ENCODE measurements around the gene SPAG16.
"Not testable (repeated sequence)": the region's sequence is repeated elsewhere in the genome, so short reads cannot be mapped to it uniquely, and the experiment has no call there.

Gene SPAG16

DNA sequence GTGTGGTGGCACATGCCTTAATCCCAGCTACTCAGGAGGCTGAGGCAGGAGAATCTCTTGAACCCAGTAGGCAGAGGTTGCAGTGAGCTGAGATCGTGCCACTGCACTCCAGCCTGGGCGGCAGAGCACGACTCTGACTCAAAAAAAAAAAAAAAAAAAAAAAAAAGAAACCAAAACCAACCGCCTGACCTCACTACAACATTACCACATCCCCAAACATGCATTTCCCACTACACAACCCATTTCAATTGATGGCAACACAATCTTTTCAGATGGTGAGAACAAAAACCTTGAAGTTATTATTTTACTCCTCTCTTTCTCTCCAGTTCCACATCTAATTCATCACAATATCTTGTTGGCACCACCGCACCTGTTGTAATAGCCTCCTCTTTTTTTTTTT, 778.0 kb downstream of the SPAG16 start:
- DNase-seq (ENCODE audit: low read depth in 1 of 2, low spot score in 1 of 2) = not testable (repeated sequence)

DNA sequence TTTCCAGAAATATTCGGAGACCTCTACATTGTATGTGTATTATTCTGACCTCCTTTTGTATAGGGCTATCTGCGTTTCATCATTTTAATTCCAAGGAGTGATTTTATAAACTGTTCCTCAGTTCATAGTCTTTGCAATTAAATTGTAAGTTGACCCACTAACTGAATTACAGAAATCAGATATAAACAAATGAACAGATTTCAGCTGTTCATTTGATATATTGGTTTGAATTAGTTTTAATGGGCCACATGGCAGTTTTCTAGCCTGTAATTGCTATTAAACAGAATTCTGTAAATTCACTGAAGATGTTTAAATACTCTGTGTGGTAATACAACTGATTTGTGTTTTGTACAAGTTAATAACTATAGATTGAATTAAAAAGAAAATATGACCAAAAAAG, 780.2 kb downstream of the SPAG16 start:
- no peak for DNase-seq (ENCODE audit: low read depth in 1 of 2, low spot score in 1 of 2)

DNA sequence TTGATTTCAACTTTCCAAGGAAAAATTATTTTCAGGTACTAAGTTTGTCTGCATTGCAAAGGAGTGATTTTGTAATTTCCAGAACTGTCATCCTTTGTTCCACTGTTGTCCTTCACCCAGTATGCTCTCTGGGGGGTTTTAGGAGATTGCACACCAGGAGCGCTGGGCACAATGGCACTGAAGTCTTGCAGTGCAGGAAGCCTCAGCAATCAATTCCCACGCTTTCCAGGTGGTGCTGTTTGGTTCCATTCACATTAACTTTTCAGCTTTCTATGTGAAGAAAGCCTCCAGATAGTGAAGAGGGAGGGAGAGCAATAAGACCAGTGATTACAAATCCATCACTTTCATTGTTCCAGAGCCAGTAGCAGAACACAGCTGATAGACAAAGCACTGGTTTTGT, 782.6 kb downstream of the SPAG16 start:
- no peak for DNase-seq (ENCODE audit: low read depth in 1 of 2, low spot score in 1 of 2)

DNA sequence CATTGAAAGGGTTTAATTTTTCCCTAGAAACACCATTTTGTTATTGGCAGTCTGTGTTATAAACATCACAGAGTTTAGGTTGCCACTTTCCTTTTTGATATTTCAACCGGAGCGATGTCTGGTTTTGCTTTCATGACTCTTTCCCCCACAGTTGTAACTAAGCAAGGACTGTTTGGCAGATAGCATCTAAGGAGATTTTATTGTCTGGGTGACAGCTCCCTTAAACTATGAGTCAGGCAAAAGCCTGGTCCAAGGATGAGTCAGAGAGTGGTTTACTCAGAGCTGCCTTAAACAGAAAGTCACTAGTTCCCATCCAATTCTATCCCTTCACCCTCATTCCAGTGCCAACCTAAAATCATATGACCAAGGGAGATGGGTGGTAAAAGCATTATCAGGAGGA, 785.0 kb downstream of the SPAG16 start:
- DNase-seq (ENCODE audit: low read depth in 1 of 2, low spot score in 1 of 2) = no peak

DNA sequence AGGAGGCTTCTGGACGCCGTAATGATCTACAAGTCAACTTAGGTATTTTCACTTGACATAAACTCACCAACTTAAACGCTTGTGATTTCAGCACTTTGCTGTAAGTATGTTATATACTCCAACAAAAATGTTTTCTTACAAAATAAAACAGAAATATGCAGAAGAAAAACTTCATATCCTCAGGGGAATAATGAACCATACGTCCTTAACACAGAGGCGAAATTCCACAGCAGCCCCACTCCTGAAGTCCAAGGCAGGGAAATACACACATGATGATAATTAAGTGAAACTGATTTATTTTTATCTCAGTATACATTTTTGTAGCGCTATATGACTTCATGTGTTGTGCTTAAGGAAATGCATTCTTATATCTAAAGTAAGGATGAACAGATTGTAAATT, 791.2 kb downstream of the SPAG16 start:
- DNase-seq (ENCODE audit: low read depth in 1 of 2, low spot score in 1 of 2) = no peak

DNA sequence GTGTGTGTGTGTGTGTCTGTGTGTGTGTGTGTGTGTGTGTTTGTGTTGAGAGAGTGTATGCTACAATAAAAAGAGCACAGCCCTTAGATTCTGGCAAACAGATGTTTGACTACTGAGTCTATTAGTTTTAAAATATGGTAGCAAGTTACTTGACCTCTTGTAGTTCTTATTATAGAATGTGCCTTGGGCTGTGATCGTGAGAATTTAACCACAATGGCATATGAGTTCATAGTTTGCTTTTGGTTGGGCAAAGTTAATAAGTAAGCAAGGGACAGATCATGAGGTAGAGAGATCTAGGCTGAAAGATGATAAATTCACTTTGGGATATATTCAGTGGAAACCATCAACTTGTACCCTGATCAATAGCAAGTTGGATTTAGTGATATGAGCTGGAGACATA, 792.3 kb downstream of the SPAG16 start:
- no peak for DNase-seq (ENCODE audit: low read depth in 1 of 2, low spot score in 1 of 2)

DNA sequence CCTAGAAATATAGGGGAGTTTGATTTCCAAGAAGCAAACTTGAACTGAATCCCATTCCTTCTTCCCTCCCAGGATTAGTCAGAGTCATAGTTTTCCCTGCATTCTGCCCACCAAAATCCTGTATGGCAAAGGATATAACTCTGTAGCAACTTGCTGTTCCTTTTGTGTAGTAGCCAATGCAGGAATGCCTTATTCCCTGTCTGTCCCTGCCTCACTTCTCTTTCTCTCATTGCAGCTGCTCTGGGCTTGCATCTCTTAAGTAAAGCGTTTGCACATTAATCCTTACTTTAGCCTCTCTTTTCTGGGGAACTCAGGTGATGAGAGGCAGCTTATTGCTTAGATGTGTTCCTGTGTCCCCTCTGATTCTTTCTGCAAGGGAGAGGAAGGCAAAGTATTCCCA, 793.5 kb downstream of the SPAG16 start:
- no peak for DNase-seq (ENCODE audit: low read depth in 1 of 2, low spot score in 1 of 2)

DNA sequence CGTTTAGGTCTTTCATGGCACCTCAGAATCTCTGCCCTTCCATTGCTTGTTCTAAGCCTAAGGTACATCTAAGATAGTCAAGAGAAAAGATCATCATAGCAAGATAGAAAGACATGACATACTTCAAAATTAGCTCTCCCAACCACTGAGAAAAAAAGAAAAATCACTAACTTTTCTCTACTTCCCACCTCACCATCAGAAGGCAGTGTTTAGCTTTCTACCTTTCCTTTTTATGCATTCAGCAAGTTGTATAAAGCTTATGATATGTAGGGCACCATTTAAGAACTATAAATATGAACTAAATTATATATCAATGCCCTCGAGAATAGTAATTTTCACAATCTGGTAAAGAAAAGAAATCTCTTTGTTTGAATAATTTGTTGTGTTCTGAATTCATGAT, 794.8 kb downstream of the SPAG16 start:
- DNase-seq (ENCODE audit: low read depth in 1 of 2, low spot score in 1 of 2) = no peak

DNA sequence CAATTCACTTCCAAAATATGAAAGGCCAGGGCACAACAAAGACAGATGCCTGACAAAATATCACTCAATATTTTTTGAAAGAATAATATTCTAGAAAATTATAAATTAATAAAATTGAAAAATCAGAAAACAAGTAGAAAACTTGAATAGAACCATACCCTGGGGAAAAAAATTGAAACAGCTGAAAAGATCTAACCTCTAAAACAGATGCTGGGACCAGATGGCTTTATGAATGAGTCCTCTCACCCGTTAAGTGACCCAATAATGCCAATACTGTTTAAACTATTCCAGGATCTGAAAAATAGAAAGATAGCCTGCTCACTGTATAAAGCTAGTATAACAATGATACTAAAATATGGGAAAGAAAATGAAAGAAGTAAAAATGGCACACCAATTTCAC, 804.3 kb downstream of the SPAG16 start:
- DNase-seq (ENCODE audit: low read depth in 1 of 2, low spot score in 1 of 2) = no peak

DNA sequence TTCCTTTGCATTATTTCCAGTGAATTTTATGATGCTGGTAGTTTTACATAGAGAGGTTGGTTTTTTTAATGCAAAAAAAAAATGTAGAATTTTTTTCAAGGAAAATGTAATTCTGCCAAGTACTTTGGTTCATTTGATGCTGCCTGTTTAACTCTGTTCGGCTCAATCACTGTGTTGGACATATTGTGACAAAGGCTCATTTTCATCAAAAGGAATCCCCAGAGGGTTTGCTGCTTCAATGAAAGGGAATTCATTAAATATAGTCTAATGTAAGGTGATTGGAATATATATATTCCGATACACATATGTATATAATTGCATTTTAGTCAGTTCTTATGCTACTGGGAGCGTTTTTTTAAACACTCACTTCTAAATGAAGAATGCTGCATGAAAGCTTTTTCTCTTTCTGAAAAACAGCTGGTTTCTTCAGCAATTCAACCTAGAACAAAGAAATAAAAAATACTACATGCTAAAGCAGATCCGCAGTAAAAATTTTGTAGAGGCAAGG, 812.0 kb downstream of the SPAG16 start:
- no peak for DNase-seq (ENCODE audit: low read depth in 1 of 2, low spot score in 1 of 2)

DNA sequence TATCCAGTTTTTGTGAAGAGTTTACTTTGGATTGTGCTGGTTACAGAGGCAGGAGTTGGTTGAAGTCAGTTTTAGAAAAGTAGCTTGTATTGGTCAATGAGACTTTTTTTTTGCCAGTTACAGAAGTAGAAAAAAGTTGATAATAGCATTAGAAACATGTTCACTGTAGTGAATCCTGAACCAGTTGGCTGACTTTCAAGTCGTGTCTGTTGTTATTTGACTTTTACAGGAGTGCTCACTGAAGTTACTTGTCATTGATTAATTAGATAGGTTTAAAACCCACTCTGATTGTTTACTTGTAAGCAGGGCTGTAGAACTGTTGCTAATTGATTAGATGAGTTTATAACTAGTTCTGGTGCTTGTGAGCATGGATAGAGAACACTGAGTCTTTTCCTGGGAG, 814.5 kb downstream of the SPAG16 start:
- no peak for DNase-seq (ENCODE audit: low read depth in 1 of 2, low spot score in 1 of 2)

DNA sequence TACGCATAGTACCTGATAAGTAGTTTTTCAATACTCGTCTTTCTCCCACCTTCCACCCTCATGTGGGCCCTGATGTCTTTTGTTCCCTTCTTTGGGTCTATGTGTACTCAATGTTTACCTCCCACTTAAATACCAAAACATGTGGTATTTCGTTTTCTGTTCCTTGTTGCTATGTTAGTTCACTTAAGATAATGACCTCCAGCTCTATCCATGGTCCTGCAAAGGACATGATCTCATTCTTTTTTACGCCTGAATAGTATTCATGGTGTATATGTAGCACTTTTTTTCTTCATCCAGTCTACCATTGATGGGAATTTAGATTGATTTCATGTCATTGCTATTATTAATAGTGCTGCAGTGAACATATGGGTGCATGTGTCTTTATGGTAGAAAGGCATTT, 816.2 kb downstream of the SPAG16 start:
- DNase-seq (ENCODE audit: low read depth in 1 of 2, low spot score in 1 of 2) = no peak

DNA sequence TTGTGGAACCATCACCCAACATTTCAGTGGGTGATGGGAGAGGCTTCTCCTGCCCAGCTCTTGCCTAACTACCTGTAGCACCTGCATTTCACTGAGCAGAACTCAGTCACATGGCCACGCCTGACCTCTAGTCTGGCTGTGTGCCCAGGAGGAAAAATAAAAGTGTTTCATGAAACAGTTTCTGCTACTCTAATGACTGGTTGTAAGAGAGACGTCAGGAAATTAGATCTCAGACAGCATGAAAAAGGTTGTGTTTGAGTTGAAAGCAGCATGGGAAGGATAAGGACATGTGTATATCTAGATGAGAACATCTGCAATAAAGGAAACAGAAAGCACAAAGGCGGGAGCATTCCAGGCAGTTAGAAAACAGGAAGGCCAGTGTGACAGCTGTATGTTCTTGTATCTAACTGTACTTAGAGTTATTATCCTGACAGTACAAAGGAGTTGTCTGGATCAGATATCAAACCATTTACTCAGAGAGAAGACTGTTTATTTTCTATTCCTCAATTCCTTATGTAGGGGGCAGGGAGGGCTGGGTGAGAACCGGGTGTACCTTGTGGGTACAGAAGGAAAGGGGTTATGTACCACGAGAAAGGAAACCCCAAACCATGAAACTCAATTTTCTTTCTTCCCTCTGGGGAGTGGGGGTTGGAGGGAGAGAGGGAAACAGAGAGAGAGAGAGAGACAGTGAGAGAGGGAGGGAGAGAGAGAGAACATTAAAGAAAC, 819.2 kb downstream of the SPAG16 start:
- DNase-seq (ENCODE audit: low read depth in 1 of 2, low spot score in 1 of 2) = no peak

DNA sequence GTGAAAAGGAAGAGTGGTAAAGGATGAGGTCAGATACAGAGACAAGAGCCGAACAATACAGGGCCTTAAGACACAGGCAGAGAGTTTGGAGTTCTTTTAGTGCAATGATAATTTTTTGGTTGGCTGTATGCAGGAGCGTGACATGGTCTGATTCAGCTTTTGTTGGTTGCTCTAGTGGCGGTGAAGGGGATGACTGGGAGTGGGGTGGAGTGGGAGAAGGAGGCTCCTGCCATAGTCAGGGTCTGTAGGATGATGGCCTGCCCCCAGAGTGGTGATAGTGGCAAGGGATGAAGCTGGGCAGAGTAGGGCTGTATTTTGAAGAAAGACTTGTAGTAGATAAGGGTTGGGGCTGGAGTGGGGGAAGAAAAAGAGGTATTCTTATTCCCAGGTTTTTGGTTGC, 820.0 kb downstream of the SPAG16 start:
- DNase-seq (ENCODE audit: low read depth in 1 of 2, low spot score in 1 of 2) = no peak

DNA sequence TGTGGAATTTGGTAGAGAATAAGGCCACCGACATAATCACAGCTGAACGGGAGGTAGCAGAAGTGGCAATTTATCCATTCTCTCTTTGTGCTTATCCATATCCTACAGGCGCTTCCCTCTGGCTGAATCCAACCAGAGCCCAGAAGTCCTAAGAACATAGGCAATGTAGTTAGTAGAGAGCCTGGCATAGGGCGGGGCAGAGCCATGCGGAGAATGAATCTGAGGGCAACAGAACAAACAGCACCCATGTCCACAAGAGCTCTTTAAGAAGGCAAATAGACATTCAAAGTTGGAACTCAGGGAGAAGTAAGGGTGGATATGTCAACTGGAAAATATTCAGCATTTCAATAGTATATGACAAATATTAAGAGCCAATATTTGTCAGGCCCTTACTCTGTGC, 820.7 kb downstream of the SPAG16 start:
- DNase-seq (ENCODE audit: low read depth in 1 of 2, low spot score in 1 of 2) = no peak

DNA sequence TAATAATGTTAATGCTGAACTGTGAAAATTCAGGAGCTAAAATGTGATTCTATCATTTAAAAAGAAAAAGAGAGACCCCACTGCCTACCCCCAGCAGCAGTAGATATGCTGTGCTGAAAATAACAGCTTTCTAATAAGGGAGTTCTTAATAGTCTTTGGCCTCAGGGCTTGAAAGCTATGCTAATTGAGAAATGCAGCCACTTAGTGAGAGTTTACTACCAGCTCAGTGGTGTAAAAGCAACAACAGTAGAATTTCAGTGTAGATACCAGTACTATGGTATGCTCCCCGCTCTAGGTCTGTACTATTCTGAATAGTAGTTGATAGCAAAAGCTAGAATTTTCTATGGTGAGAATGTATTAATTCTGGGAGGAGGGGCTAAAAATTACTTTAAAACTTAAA, 823.5 kb downstream of the SPAG16 start:
- DNase-seq (ENCODE audit: low read depth in 1 of 2, low spot score in 1 of 2) = no peak

DNA sequence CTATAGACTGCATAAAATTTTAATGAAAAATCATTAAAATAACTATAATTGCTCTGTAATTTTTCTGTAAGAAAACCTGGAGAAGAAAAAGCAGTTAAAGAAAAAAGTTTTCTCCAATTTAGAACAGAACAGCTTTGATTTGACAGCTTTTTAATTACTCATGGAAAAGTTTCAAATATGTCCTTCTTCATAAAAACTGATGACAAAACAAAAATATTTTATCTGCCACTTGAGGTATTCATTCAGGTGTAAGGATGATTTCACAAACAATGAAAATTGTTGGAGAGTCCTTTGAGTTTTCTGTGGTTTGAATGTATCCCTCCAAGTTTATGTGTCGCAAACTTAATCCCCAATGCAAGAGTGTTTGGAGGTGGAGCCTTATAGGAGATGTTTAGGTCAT, 824.3 kb downstream of the SPAG16 start:
- DNase-seq (ENCODE audit: low read depth in 1 of 2, low spot score in 1 of 2) = no peak

DNA sequence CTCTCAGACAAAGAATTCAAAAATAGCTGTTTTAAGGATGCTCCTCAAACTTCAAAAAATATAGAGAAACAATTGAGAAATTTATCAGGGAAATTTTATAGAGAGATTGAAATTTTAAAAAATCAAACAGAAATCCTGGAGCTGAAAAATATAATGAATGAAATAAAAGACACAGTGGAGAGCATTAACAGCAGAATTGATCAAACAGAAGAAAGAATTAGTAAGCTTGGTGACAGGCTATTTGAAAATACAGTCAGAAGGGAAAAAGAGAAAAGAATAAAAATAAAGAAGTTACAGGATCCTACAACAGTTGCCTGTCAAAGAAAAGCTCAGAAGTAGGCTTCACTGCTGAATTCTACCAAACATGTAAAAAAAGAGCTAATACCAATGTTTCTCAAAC, 832.8 kb downstream of the SPAG16 start:
- DNase-seq (ENCODE audit: low read depth in 1 of 2, low spot score in 1 of 2) = no peak

DNA sequence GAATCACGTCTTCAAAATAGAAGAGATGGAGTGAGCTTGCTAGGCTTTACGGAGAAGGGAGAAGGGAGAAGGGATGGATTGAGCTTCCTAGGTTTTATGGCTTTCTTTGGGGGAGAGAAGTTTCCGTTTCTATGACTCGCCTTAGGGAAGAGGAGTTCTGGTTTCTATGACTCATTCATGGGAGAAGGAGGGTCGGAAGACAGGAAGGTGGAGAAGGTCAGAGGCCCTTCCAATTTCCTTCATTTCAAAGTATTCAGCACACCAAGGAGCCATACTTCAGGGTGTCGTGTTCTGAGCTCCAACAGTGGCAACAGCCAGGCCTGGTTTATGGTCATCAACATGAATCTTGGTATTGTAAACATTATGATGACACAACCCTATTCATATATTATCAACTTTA, 841.9 kb downstream of the SPAG16 start:
- DNase-seq (ENCODE audit: low read depth in 1 of 2, low spot score in 1 of 2) = no peak

DNA sequence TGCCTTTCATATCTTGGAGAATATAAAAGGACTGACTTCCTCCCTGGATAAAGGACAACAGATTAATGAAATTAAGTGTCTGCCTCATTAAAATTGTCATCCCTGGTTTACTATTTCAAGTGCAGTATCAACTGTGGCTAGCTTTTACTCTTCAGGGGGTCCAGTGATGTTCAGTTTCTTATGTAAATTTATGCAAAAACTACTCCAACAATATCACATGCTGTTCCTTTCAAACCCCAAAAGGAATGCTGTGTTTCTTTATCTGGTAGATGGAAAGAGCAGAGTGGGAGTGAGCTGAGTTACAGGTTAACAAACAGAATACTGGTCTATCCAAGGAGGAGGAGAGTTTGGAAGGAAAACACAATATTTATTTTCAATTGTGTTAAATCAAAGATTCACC, 842.9 kb downstream of the SPAG16 start:
- DNase-seq (ENCODE audit: low read depth in 1 of 2, low spot score in 1 of 2) = no peak

DNA sequence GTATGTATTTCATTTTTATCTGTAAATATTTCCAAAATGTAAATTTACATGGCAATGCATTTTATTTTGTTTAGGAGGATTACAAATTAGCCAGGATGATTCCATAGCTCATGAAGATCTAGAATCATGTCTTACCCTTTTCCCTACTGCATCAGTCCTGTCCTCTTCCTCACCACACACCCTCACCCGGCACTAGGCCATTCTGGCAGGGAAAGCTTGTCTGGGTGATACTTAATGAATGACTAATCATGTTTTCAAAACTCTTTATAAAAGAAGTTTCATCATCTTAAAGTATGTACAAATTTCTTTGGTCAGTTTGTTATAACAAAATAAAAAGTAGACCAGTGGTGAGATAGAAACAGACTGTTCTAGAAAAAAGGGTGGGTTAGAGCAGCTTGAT, 843.3 kb downstream of the SPAG16 start:
- no peak for DNase-seq (ENCODE audit: low read depth in 1 of 2, low spot score in 1 of 2)

DNA sequence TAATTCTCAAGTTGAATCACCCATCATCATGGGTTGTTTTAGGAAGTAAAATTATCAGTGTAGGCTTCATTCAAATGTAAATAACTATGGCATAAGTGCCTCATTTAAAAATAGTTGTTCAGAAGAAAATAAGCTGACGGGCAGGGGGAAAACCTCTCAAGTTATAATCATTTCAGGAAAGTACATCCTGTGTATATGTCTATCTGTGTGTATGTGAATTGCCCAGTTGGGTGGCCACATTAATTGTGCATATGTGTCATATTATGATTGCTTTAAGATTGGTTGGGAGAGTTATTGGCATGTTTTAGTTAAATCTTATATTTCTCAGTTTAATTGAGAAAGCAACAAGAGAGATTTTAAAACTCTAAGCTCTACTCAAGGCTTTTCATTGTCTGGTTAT, 843.8 kb downstream of the SPAG16 start:
- DNase-seq (ENCODE audit: low read depth in 1 of 2, low spot score in 1 of 2) = no peak

DNA sequence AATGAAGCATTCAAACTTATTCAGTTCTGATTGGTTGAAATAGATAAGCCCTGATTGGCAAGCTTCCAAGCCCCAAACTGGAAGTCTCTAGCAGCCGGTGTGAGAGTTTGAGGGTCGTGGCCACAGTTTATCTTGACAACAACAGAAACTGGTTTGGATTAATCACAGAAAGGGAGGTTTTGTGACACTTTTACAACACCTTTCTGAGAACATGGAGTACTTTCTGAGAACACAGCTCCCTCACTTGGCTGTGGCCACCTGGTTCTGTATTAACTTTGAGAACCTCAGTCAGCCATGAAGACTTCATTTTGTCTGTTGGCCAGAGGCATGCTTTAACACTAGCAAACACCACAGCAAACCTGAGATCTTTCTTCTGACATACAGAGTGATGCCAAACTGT, 845.9 kb downstream of the SPAG16 start:
- DNase-seq (ENCODE audit: low read depth in 1 of 2, low spot score in 1 of 2) = no peak

DNA sequence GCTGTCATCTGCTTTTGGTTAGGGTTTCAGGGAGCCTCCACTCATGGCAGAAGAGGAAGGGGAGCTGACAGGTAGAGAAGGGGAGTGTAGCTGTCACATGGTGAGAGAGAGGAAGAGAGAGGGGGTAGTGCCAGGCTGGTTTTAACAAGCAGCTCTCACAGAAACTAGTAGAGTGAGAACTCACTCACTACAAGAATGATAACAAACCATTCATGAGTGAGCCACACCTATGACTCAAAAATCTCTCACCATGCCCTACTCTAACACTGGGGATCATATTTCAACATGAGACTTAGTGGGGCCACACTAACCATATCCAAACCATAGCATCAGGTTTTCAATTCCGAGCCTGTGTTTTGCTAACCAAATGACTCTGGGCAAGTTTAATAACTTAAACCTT, 851.7 kb downstream of the SPAG16 start:
- DNase-seq (ENCODE audit: low read depth in 1 of 2, low spot score in 1 of 2) = no peak
